GM19351 (cell line): ENCODE measurements around the gene HEPHL1.
"Not testable (repeated sequence)": the region's sequence is repeated elsewhere in the genome, so short reads cannot be mapped to it uniquely, and the experiment has no call there.

Experiments
- ATAC-seq: cut with Tn5 transposase; IDR thresholded peaks from one replicate; pipeline ENCODE4 v1.9.1; 2021; ENCODE audit warnings: mild to moderate bottlenecking, moderate library complexity; ENCODE audit not compliant: unreplicated experiment

The HEPHL1 gene

GRCh38 chr11:94068764-94069163 lies 47.6 kb downstream of the HEPHL1 start:
- no peak for ATAC-seq

GRCh38 chr11:94077552-94078293 lies 56.6 kb downstream of the HEPHL1 start:
- no peak for ATAC-seq

- ATAC-seq = no peak
Measured at GRCh38 chr11:94084164-94084563, 63.0 kb downstream of the HEPHL1 start.

DNA sequence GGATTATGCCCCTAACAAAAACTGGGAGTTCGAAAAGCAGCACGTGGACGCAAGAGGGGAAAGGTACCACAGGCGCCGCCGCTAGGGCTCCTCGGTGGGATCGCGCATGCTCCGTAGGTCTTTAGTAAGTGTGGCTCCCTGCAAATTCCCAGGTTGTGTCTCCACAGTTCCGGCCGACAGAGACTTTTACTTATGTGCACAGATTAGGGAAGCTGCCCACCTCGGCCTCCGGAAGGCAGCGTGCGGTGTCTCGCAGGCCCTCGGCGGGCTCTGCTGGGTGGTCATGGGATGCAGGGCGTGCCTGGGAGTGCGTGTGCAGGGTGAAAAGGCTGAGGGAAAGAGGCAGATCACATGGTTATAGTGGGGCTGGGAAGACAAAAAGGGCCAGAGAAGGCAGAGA lies 67.8 kb downstream of the HEPHL1 start:
- no peak for ATAC-seq

GRCh38 chr11:94089341-94089740 lies 68.2 kb downstream of the HEPHL1 start:
- ATAC-seq = no peak

DNA sequence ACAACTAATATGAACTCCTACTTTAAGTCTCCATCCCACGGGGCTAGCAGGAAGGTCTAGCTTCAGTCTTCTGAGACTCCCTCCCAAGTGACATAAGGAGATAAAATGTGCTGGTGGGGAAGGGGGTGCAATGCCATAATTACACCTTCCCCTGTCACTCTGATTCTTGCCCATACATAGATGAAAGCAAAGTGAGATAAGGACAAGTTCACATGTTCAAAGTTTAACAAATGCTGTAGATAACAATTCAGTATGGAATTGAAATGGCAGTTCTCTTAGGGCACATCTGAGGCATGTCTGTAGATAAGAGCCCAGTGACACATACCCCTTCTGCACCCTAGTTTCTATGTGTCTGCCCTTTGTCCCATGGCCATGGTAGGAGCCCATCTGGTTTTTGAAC lies 69.2 kb downstream of the HEPHL1 start:
- no peak for ATAC-seq

DNA sequence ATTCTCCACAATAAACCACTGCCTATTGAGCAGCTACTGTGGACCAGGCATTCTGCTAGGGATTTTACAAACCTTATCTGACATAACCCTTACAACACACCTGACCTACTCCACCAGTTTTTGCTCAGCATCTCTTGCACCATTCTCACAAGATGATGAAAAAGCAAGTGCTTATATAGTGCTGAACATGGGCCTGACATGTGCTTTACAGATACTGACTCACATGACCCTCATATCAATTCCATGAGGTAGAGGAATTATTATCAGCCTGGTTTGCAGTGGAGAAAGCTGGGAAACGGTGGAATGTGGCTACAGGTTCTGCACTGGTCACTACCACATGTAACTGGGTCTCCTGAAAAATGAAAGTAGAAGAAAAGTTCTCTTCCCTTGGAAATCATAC lies 69.9 kb downstream of the HEPHL1 start:
- no peak for ATAC-seq

DNA sequence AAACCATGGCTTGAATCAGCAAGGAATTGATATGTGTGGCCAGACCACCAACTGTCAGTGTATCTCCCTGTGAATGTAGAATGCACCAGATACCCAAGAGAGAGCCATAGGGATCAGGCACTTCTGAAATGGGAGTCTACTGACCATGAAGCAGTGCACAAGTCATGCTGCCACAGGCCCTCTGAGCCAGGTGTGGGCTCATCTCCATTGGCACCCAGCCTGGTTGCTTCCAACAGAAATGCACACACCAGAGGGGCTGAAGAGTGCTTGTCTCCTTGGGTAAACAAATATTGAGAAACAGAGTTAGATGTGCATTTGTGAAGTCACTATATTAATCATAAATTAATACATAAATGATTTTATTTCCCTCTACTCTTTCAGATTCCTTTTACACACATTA lies 79.1 kb downstream of the HEPHL1 start:
- no peak for ATAC-seq

- ATAC-seq = no peak
Measured at GRCh38 chr11:94103471-94103870, 82.3 kb downstream of the HEPHL1 start.

- no peak for ATAC-seq
Measured at GRCh38 chr11:94104734-94105133, 83.6 kb downstream of the HEPHL1 start.

GRCh38 chr11:94106716-94107115 lies 85.6 kb downstream of the HEPHL1 start:
- no peak for ATAC-seq

GRCh38 chr11:94107363-94107762 lies 86.2 kb downstream of the HEPHL1 start:
- no peak for ATAC-seq

- no peak for ATAC-seq
Measured at GRCh38 chr11:94111241-94111640, 90.1 kb downstream of the HEPHL1 start.

GRCh38 chr11:94111660-94112059 lies 90.5 kb downstream of the HEPHL1 start:
- ATAC-seq = no peak

DNA sequence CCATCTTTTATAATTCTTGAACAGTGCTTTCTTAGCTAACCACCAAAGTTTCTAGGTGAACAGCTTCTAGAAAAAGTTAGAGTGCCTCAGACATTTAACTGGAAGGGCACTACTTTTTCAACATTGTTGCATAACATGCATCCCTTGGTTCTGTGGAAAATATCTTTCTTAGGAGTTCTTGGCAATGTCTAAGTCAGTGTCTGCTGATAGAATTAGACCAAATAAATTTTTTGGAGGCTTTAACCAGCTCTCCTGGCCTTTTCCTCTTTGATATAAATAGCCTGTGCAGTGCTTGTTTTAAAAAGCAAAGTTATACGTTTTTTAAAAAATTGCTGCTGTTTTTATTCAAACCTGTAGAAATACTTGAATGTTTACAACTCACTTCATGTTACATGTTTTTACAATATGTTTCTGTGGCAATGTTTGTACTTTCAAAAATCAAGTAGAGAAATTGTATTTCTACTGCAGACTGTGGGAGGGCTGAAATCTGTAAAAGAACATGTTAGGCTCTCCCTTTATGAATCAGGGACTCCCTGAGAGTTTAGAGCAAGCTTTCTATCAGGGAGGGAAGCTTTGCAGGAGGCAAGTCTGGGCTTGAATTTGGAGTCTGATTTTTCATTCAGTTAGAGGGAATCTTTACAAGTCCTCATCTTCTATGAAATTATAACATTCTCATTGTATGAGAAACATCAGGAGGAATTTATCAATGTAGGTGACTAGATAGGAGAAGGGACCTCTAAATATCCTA lies 91.2 kb downstream of the HEPHL1 start:
- ATAC-seq = no peak

GRCh38 chr11:94117197-94117574 lies 96.0 kb downstream of the HEPHL1 start:
- no peak for ATAC-seq

- ATAC-seq = no peak
Measured at GRCh38 chr11:94117871-94118270, 96.7 kb downstream of the HEPHL1 start.

DNA sequence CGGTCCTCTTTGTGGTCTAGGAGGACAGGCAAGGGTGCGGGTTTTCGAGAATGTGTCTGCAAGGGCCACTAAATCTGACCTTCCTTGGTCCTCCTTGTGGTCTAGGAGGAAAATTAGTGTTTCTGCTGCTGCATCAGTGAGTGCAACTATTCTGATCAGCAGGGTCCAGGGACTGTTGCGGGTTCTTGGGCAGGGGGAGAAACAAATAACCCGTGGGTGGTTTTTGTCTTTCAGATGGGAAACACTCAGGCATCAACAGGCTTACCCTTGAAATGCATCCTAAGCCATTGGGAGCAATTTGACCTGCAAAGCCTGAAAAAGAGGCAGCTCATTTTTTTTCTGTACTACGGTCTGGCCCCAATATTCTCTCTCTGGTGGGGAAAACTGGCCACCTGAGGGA lies 98.5 kb downstream of the HEPHL1 start:
- ATAC-seq = not testable (repeated sequence)

DNA sequence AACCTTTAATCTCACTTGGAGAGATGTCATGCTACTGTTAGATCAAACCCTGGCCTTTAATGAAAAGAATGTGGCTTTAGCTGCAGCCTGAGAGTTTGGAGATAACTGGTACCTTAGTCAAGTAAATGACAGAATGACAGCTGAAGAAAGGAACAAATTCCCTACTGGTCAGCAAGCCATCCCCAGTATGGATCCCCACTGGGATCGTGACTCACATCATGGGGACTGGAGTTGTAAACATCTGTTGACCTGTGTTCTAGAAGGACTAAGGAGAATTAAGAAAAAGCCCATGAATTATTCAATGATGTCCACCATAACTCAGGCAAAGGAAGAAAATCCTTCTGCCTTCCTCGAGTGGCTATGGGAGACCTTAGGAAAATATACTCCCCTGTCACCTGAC lies 99.4 kb downstream of the HEPHL1 start:
- ATAC-seq = not testable (repeated sequence)

DNA sequence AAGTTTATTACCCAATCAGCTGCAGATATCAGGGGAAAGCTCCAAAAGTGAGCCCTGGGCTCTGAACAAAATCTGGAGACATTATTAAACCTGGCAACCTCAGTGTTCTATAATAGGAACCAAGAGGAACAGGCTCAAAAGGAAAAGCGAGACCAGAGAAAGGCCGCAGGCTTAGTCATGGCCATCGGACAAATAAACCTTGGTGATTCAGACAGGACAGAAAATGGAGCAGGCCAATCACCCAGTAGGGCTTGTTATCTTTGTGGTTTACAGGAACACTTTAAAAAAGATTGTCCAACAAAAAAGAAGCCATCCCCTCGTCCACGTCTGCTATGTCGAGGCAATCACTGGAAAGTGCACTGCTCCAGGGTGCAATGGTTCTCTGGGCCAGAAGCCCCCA lies 99.8 kb downstream of the HEPHL1 start:
- ATAC-seq = no peak

DNA sequence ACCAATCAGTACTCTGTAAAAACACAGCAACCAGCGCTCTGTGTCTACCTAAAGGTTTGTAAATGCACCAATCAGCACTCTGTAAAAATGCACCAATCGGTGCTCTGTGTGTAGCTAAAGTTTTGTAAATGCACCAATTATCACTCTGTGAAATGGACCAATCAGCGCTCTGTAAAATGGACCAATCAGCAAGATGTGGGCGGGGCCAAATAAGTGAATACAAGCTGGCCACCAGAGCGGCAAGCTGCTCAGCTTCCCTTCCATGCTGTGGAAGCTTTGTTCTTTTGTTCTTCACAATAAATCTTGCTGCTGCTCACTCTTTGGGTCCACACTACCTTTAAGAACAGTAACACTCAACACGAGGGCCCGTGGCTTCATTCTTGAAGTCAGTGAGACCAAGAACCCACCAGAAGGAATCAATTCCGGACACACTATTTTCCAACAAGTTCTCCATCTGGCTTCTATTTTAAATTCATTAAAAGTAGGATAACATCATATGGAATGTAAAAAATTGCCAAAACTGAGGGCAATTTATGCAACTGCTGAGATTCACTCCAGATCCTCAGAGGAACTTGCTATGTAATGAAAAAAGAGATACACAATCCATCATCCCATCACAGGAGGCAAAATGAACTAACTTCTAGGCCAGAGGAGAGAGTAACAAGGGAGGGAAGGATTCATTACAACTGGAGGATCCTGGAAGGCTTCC lies 104.4 kb downstream of the HEPHL1 start:
- no peak for ATAC-seq

- ATAC-seq = no peak
Measured at GRCh38 chr11:94127638-94128037, 106.5 kb downstream of the HEPHL1 start.
